HG02970 (cell line): Measurements from ENCODE around the gene RPL34.
A peak's percentile ranks its signal among the peaks of the same experiment; 100 is the strongest.

Experiments used
- ATAC-seq: cut with Tn5 transposase; IDR thresholded peaks from one replicate; pipeline ENCODE4 v1.9.1; 2021; ENCODE audit warnings: mild to moderate bottlenecking, moderate library complexity, moderate number of reproducible peaks; ENCODE audit not compliant: unreplicated experiment, low FRiP score

The RPL34 gene

GRCh38 chr4:108622828-108623227 lies 2.5 kb downstream of the RPL34 start:
- no peak for ATAC-seq

- ATAC-seq: no peak
Observed at GRCh38 chr4:108624263-108625056, 4.1 kb downstream of the RPL34 start.

GRCh38 chr4:108626056-108626455 lies 5.7 kb downstream of the RPL34 start:
- ATAC-seq: no peak

GRCh38 chr4:108628411-108628810 lies 8.0 kb downstream of the RPL34 start:
- ATAC-seq: no peak

- ATAC-seq: no peak
Observed at GRCh38 chr4:108635070-108635655, 14.8 kb downstream of the RPL34 start.

GRCh38 chr4:108636246-108636645 lies 15.9 kb downstream of the RPL34 start:
- ATAC-seq: no peak

- ATAC-seq: no peak
Observed at GRCh38 chr4:108637856-108638255, 17.5 kb downstream of the RPL34 start.

- ATAC-seq: no peak
Observed at GRCh38 chr4:108644237-108644636, 23.9 kb downstream of the RPL34 start.

- no peak for ATAC-seq
Observed at GRCh38 chr4:108646706-108647105, 26.3 kb downstream of the RPL34 start.

- ATAC-seq: peak; percentile 4
Observed at GRCh38 chr4:108649863-108650211, 29.5 kb downstream of the RPL34 start.

GRCh38 chr4:108650212-108651013 lies 30.0 kb downstream of the RPL34 start, which contains the start of gene OSTC:
Gene OSTC, plus strand, starts transcription at chr4:108650599. Its CDS starts 57 bp downstream, at chr4:108650656.
- peak; percentile 97 for ATAC-seq

GRCh38 chr4:108651014-108651791 lies 30.8 kb downstream of the RPL34 start:
- peak; percentile 2 for ATAC-seq

GRCh38 chr4:108662629-108663028 lies 42.3 kb downstream of the RPL34 start:
- no peak for ATAC-seq

GRCh38 chr4:108674356-108674977 lies 54.1 kb downstream of the RPL34 start:
- ATAC-seq: no peak
